ENCODE data around the gene ZNF776.
"Not testable (repeated sequence)": the region's sequence is repeated elsewhere in the genome, so short reads cannot be mapped to it uniquely, and the experiment has no call there.

The ZNF776 gene

GRCh38 chr19:57738770-57739169 is 7.8 kb upstream of the ZNF776 start:
- H3K36me3 ChIP-seq (ENCODE audit: control insufficient read depth in 2 of 2, insufficient read depth in 2 of 2, low read length in 2 of 2); H3K9ac ChIP-seq (ENCODE audit: low read length in 2 of 2); H3K9me3 ChIP-seq (ENCODE audit: control insufficient read depth in 2 of 2, low read length in 2 of 2); H3K27me3 ChIP-seq (ENCODE audit: control insufficient read depth in 1 of 2, insufficient read depth in 2 of 2, low read length in 2 of 2); H3K4me1 ChIP-seq (ENCODE audit: control insufficient read depth, insufficient read depth, low read length); H3K27ac ChIP-seq (ENCODE audit: low read length): not testable (repeated sequence)
- peak overlapping the region in 1 of 2 donors; percentile 8 for H3K4me3 ChIP-seq (ENCODE audit: low read length in 2 of 2)

GRCh38 chr19:57747472-57747807 is 825 bp downstream of the ZNF776 start:
- peaks cover 7 to 15% of the 10 kb centered on the region in 2 donors for H3K9me3 ChIP-seq (ENCODE audit: control insufficient read depth in 2 of 2, low read length in 2 of 2)
- peak overlapping the region; percentile 74 for H3K27ac ChIP-seq (ENCODE audit: low read length)
- H3K36me3 ChIP-seq (ENCODE audit: control insufficient read depth in 2 of 2, insufficient read depth in 2 of 2, low read length in 2 of 2) = peaks cover 28 to 30% of the 10 kb centered on the region in 2 donors

GRCh38 chr19:57748029-57748428 is 1.4 kb downstream of the ZNF776 start:
- Histone ChIP-seq H3K36me3 (ENCODE audit: control insufficient read depth in 2 of 2, insufficient read depth in 2 of 2, low read length in 2 of 2) (peaks cover 34 to 36% of the 10 kb centered on the region in 2 donors), H3K4me3 (ENCODE audit: low read length in 2 of 2) (peak overlapping the region; percentile 86 to 99), H3K27me3 (ENCODE audit: control insufficient read depth in 1 of 2, insufficient read depth in 2 of 2, low read length in 2 of 2) (no peaks in the 10 kb centered on the region), H3K9ac (ENCODE audit: low read length in 2 of 2) (no peak overlapping the region), H3K4me1 (ENCODE audit: control insufficient read depth, insufficient read depth, low read length) (peaks cover 15% of the 10 kb centered on the region), H3K27ac (ENCODE audit: low read length) (no peak overlapping the region), H3K9me3 (ENCODE audit: control insufficient read depth in 2 of 2, low read length in 2 of 2) (peaks cover 11 to 18% of the 10 kb centered on the region in 2 donors)

More at GRCh38 chr19:57747472-57747807, 825 bp downstream of the ZNF776 start:
- peaks cover 15% of the 10 kb centered on the region for H3K4me1 ChIP-seq (ENCODE audit: control insufficient read depth, insufficient read depth, low read length)
- peak overlapping the region; percentile 78 to 93 for H3K9ac ChIP-seq (ENCODE audit: low read length in 2 of 2)
- H3K4me3 ChIP-seq (ENCODE audit: low read length in 2 of 2) = peak overlapping the region; percentile 86 to 99
- no peaks in the 10 kb centered on the region for H3K27me3 ChIP-seq (ENCODE audit: control insufficient read depth in 1 of 2, insufficient read depth in 2 of 2, low read length in 2 of 2)

- Histone ChIP-seq H3K36me3 (ENCODE audit: control insufficient read depth in 2 of 2, insufficient read depth in 2 of 2, low read length in 2 of 2) (peaks cover 72 to 82% of the 10 kb centered on the region in 2 donors), H3K27ac (ENCODE audit: low read length) (no peak overlapping the region), H3K9me3 (ENCODE audit: control insufficient read depth in 2 of 2, low read length in 2 of 2) (peaks cover 20 to 41% of the 10 kb centered on the region in 2 donors), H3K4me3 (ENCODE audit: low read length in 2 of 2) (peak overlapping the region in 1 of 2 donors; percentile 6), H3K27me3 (ENCODE audit: control insufficient read depth in 1 of 2, insufficient read depth in 2 of 2, low read length in 2 of 2) (no peaks in the 10 kb centered on the region), H3K9ac (ENCODE audit: low read length in 2 of 2) (no peak overlapping the region), H3K4me1 (ENCODE audit: control insufficient read depth, insufficient read depth, low read length) (no peaks in the 10 kb centered on the region)
These were observed 7.6 kb downstream of the ZNF776 start for GRCh38 chr19:57754091-57754673.

DNA sequence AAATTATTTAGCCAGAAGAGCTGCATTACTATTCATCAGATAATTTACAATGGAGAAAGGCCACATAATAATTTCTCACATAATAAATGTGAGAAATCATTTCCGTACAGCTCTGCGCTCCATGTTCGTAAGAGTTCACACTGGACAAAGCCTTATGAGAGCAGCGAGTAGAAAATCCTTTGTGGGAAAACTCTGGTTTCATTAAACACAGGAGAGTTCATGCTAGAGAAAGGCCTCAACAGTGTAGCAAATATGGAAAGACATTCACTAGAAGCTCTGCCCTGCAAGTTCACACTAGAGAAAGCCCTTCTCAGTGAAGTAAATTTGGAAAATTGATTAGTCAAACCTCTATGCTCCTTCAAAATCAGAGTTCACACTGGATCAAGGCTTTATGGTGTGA is 8.4 kb downstream of the ZNF776 start:
- Histone ChIP-seq H3K9me3 (ENCODE audit: control insufficient read depth in 2 of 2, low read length in 2 of 2) (peaks cover 20 to 41% of the 10 kb centered on the region in 2 donors), H3K4me1 (ENCODE audit: control insufficient read depth, insufficient read depth, low read length) (no peaks in the 10 kb centered on the region), H3K36me3 (ENCODE audit: control insufficient read depth in 2 of 2, insufficient read depth in 2 of 2, low read length in 2 of 2) (peaks cover 75 to 82% of the 10 kb centered on the region in 2 donors), H3K9ac (ENCODE audit: low read length in 2 of 2) (no peak overlapping the region), H3K4me3 (ENCODE audit: low read length in 2 of 2) (no peak overlapping the region), H3K27ac (ENCODE audit: low read length) (no peak overlapping the region), H3K27me3 (ENCODE audit: control insufficient read depth in 1 of 2, insufficient read depth in 2 of 2, low read length in 2 of 2) (no peaks in the 10 kb centered on the region)

DNA sequence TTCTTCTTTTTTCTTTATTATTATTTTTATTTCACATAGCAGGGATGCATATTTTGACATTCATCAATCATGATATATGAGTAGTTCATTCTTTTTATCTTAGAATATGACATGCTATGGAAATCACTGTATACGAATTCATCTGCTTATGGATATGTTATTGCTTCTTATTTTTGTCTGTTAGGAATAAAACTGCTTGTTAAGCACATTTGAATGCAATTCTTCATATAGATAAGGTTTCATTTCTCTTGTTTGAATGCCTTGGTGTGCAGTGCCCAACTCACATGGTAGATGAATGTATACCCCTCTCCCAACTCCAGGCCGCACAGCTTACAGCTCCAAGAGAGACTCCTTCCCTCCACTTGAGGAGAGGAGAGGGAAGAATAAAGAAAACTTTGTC is 11.3 kb downstream of the ZNF776 start:
- Histone ChIP-seq H3K27me3 (ENCODE audit: control insufficient read depth in 1 of 2, insufficient read depth in 2 of 2, low read length in 2 of 2) (no peaks in the 10 kb centered on the region), H3K36me3 (ENCODE audit: control insufficient read depth in 2 of 2, insufficient read depth in 2 of 2, low read length in 2 of 2) (peaks cover 65 to 68% of the 10 kb centered on the region in 2 donors), H3K9ac (ENCODE audit: low read length in 2 of 2) (no peak overlapping the region), H3K4me1 (ENCODE audit: control insufficient read depth, insufficient read depth, low read length) (no peaks in the 10 kb centered on the region), H3K4me3 (ENCODE audit: low read length in 2 of 2) (no peak overlapping the region), H3K27ac (ENCODE audit: low read length) (no peak overlapping the region), H3K9me3 (ENCODE audit: control insufficient read depth in 2 of 2, low read length in 2 of 2) (peaks cover 14 to 31% of the 10 kb centered on the region in 2 donors)

DNA sequence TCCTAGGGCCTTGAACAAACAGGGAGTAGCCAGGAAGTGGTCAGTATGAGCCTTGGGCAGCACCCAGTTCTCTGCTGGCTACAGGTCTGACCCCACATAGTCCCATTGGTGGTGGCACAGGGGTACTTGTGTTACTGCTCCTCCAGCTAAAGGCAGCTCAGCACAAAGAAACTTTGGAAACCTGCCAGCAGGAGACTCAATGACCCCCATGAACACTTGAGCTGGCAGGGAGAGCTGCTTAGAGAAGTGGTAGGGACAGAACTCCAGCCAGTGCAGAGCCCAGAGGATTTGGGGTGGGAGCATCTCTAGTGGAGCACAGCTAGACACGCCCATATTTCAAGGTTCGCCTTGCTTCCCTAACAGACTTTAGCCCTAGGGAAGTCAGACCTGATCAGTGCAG is 12.5 kb downstream of the ZNF776 start:
- peaks cover 7 to 20% of the 10 kb centered on the region in 2 donors for H3K9me3 ChIP-seq (ENCODE audit: control insufficient read depth in 2 of 2, low read length in 2 of 2)
- peaks cover 56 to 59% of the 10 kb centered on the region in 2 donors for H3K36me3 ChIP-seq (ENCODE audit: control insufficient read depth in 2 of 2, insufficient read depth in 2 of 2, low read length in 2 of 2)
- no peak overlapping the region for H3K9ac ChIP-seq (ENCODE audit: low read length in 2 of 2)
- no peaks in the 10 kb centered on the region for H3K27me3 ChIP-seq (ENCODE audit: control insufficient read depth in 1 of 2, insufficient read depth in 2 of 2, low read length in 2 of 2)
- no peak overlapping the region for H3K4me3 ChIP-seq (ENCODE audit: low read length in 2 of 2)
- H3K4me1 ChIP-seq (ENCODE audit: control insufficient read depth, insufficient read depth, low read length) = no peaks in the 10 kb centered on the region
- no peak overlapping the region for H3K27ac ChIP-seq (ENCODE audit: low read length)

DNA sequence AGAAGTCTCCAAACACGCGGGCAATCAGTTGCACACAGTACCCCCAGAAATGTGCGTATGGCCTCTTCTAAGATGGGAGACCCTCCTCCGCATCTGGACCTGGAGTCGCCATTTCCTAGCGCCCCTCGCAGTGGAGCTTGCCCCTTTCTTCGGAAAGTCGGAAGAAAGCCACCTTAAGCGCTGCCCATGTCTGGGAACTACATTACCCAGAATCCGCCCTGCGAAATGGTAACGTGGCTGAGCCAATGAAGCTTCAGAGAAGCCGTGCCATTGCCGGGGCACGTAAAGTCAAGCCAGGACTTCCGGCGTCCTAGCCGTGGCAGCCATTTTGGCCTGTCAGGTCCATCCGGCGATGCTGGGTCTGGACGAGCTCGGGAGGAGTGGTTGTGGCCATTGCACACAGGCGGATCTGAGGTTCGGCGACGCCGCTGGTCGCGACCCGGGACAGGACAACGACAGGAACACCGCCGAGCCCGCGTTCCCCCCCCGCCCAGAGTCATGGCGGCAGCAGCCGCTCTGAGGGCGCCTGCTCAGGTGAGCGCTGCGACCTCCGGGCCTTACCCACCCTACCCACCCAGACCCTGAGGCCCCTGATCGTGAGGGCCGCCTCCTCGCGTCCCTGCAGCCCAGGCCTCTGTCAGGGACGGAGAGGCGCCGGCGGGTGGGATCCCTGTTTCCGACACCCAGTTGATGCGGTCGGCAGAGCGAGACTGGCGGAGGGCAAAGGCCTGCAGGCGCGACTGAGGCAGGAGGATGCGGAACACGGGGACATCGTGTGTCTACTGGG is 22.9 kb downstream of the ZNF776 start, which contains the start of gene ZNF586:
Gene ZNF586 (plus strand): TSS at position 332 of the 787 bp plus-strand sequence. CDS start 167 bp downstream, at position 499.
- Histone ChIP-seq H3K9ac (ENCODE audit: low read length in 2 of 2) (peak within 1 kb of the TSS; percentile 53 to 74), H3K36me3 (ENCODE audit: control insufficient read depth in 2 of 2, insufficient read depth in 2 of 2, low read length in 2 of 2) (peaks cover 6 to 11% of the 10 kb centered on the region in 2 donors), H3K27ac (ENCODE audit: low read length) (no peak within 1 kb of the TSS), H3K4me1 (ENCODE audit: control insufficient read depth, insufficient read depth, low read length) (peaks cover 9% of the 10 kb centered on the region), H3K4me3 (ENCODE audit: low read length in 2 of 2) (peak within 1 kb of the TSS; percentile 64 to 88), H3K9me3 (ENCODE audit: control insufficient read depth in 2 of 2, low read length in 2 of 2) (peaks cover 0 to 2% of the 10 kb centered on the region in 2 donors), H3K27me3 (ENCODE audit: control insufficient read depth in 1 of 2, insufficient read depth in 2 of 2, low read length in 2 of 2) (no peaks in the 10 kb centered on the region)

GRCh38 chr19:57771417-57771816 is 24.8 kb downstream of the ZNF776 start:
- Histone ChIP-seq H3K4me1 (ENCODE audit: control insufficient read depth, insufficient read depth, low read length) (peaks cover 9% of the 10 kb centered on the region), H3K27ac (ENCODE audit: low read length) (no peak overlapping the region), H3K9me3 (ENCODE audit: control insufficient read depth in 2 of 2, low read length in 2 of 2) (peaks cover 4 to 11% of the 10 kb centered on the region in 2 donors), H3K27me3 (ENCODE audit: control insufficient read depth in 1 of 2, insufficient read depth in 2 of 2, low read length in 2 of 2) (no peaks in the 10 kb centered on the region), H3K36me3 (ENCODE audit: control insufficient read depth in 2 of 2, insufficient read depth in 2 of 2, low read length in 2 of 2) (peaks cover 12 to 19% of the 10 kb centered on the region in 2 donors), H3K4me3 (ENCODE audit: low read length in 2 of 2) (no peak overlapping the region), H3K9ac (ENCODE audit: low read length in 2 of 2) (no peak overlapping the region)

DNA sequence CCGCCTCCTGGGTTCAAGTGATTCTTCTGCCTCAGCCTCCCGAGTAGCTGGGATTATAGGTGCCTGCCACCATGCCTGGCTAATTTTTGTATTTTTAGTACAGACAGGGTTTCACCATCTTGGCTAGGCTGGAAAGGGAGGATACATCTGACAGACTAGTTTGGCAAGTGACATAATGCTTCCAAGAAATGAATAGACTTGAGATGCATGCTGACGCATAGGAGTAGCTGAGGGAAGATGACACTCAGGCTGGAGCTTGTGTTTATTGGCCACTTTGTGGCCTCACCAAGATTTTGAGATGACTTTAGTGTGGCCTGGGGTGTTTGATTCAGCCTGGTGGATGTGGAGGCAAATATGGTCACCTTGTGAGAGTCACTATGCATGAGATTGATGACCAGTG is 26.9 kb downstream of the ZNF776 start:
- H3K27ac ChIP-seq (ENCODE audit: low read length) = no peak overlapping the region
- H3K9ac ChIP-seq (ENCODE audit: low read length in 2 of 2) = no peak overlapping the region
- peaks cover 11 to 16% of the 10 kb centered on the region in 2 donors for H3K9me3 ChIP-seq (ENCODE audit: control insufficient read depth in 2 of 2, low read length in 2 of 2)
- no peak overlapping the region for H3K4me3 ChIP-seq (ENCODE audit: low read length in 2 of 2)
- H3K36me3 ChIP-seq (ENCODE audit: control insufficient read depth in 2 of 2, insufficient read depth in 2 of 2, low read length in 2 of 2) = peaks cover 25 to 28% of the 10 kb centered on the region in 2 donors
- H3K4me1 ChIP-seq (ENCODE audit: control insufficient read depth, insufficient read depth, low read length) = peaks cover 9% of the 10 kb centered on the region
- no peaks in the 10 kb centered on the region for H3K27me3 ChIP-seq (ENCODE audit: control insufficient read depth in 1 of 2, insufficient read depth in 2 of 2, low read length in 2 of 2)
